Lower leg skin (tissue), 4 donors: Measurements from ENCODE around the gene ANKRD17. TPM values are rescaled to one million over a fixed set of nuclear protein-coding genes. Genes with fewer than 3 reads are reported as not detected.

ENCODE experiments used
- DNase-seq, 2 donors: peaks; one replicate each; pipeline ENCODE4 v3.0.0-alpha.2; 2019; ENCODE audit warnings: low spot score in 2 of 2
- H3K4me3 ChIP-seq: fragments of 200-600 bp; sonication (generic); 2 replicates; pipeline ENCODE4 v1.5.1; 2017; ENCODE audit warnings: mild to moderate bottlenecking, low read depth; ENCODE audit not compliant: poor library complexity, severe bottlenecking
- POLR2A ChIP-seq, 2 donors: fragments of 450-650 bp; IDR thresholded peaks; one replicate each; pipeline ENCODE4 v1.6.1; 2016 to 2017; ENCODE audit warnings: antibody characterized with exemption in 2 of 2, mild to moderate bottlenecking in 1 of 2, moderate library complexity in 1 of 2
- WGBS, 2 donors: methylation state at CpG; one replicate each; pipeline ENCODE4 v1.1.5; 2018; 5-methylcytosine and 5-hydroxymethylcytosine counted together
- intact Hi-C: fragments of 100-400 bp; cut with DNase I; formaldehyde crosslinking; loops from one replicate; pipeline ENCODE4 v1.15.0; 2023; ENCODE audit warnings: low total_unique reads
- total RNA-seq, 4 donors: library from RNA; depleted of rRNA; stranded (reverse); fragments of >200 nt; gene quantifications; one replicate each; pipeline ENCODE4 v1.1.0, GENCODE V29; 2016
- TF ChIP-seq, protein P1 (sequence below), 3 donors: fragments of 450-650 bp; IDR thresholded peaks; one replicate each; pipeline ENCODE4 v1.5.1; 2016; ENCODE audit warnings: antibody characterized with exemption in 3 of 3, mild to moderate bottlenecking in 3 of 3, moderate library complexity in 2 of 3

ANKRD17 gene
- total RNA-seq, 4 donors from 2014 or later: 48.0 to 64.1 (median 57.0) TPM

DNA sequence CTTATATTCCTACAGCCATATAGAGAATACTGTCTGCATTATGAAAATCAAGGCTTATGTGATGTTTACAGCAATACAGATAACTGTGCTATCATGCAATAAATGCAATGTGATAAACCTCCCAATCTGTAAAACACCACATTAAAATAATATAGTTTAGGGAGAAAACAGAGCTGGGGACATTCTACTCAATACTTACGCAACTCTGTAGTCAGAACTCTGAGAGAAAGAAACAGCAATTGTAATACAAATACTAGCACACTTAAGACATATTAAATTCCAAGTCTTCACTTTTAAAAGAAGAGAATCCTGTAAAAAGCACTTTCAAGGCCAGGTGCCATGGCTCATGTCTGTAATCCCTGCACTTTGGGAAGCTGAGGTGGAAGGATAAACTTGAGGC, 61.4 kb downstream of the ANKRD17 start:
- intact Hi-C loops: no loop called here
- no peak for DNase-seq
- WGBS, 2 donors: 98 to 100% methylated on average over 1 of the region's 1 CpG
- H3K4me3 ChIP-seq: no peak overlapping the region
- TF ChIP-seq, protein P1, sequence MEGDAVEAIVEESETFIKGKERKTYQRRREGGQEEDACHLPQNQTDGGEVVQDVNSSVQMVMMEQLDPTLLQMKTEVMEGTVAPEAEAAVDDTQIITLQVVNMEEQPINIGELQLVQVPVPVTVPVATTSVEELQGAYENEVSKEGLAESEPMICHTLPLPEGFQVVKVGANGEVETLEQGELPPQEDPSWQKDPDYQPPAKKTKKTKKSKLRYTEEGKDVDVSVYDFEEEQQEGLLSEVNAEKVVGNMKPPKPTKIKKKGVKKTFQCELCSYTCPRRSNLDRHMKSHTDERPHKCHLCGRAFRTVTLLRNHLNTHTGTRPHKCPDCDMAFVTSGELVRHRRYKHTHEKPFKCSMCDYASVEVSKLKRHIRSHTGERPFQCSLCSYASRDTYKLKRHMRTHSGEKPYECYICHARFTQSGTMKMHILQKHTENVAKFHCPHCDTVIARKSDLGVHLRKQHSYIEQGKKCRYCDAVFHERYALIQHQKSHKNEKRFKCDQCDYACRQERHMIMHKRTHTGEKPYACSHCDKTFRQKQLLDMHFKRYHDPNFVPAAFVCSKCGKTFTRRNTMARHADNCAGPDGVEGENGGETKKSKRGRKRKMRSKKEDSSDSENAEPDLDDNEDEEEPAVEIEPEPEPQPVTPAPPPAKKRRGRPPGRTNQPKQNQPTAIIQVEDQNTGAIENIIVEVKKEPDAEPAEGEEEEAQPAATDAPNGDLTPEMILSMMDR (IDR thresholded peaks at IDR 0.05): no peak
- TF ChIP-seq POLR2A (IDR thresholded peaks at IDR 0.05): no peak

DNA sequence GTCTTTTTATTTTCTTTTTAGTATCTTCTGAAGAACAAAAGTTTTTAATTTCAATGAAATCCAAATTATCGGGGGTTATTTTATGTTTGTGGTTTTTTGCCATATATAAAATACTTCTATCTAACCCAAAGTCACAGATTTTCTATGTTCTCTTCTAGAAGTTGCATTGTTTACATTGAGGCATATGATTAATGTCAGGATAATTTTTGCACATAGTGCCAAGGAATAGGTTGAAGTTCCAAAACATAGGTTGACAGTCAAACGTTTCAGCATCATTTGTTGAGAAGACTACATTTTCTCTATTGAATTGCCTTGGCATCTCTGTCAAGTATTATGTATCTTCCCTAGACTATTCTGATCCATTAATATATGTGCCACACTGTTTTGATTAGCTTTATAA, 64.5 kb downstream of the ANKRD17 start:
- no peak for TF ChIP-seq POLR2A (IDR thresholded peaks at IDR 0.05)
- TF ChIP-seq, protein P1 (IDR thresholded peaks at IDR 0.05): no peak
- WGBS, 2 donors: 70 to 72% methylated on average over 2 of the region's 2 CpGs
- H3K4me3 ChIP-seq: no peak overlapping the region
- DNase-seq: no peak
- intact Hi-C loops: no loop called here

DNA sequence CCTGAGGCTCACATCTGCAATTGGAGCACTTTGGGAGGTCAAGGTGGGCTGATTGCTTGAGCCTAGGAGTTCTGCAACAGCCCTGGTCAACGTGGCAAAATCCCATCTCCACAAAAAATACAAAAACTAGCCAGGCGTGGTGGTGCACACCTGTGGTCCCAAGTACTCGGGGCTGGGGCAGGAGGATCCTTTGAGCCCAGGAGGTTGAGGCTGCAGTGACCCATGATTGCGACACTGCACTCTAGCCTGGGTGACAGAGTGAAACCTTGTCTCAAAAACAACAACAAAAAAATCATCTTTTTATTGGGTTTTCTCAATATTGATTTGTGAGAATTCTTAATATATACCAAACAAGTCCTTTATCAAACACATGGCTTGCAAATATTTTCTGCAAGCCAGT, 64.9 kb downstream of the ANKRD17 start:
- 87 to 88% methylated on average over 4 of the region's 4 CpGs for WGBS, 2 donors
- TF ChIP-seq, protein P1 (IDR thresholded peaks at IDR 0.05): no peak
- no peak for TF ChIP-seq POLR2A (IDR thresholded peaks at IDR 0.05)
- no peak overlapping the region for H3K4me3 ChIP-seq
- intact Hi-C loops: no loop called here
- no peak for DNase-seq

DNA sequence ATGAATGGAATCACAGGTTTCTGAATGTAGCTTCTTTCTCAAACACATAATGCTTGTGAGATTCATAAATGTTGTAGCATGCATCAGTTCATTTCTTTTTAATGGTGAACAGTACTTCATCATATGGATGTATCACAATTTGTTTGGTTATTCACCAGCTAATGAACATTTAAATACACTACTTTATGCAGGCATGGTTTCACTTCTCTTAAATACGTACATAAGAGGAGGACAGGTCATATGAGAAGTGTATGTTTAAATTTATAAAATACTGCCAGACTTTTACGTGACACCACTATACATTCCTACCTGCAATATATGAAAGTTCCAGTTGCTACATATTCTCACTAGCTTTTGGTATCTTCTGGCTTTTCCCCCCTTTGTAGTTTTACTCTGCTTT, 65.4 kb downstream of the ANKRD17 start:
- H3K4me3 ChIP-seq: no peak overlapping the region
- WGBS, 2 donors: 85 to 95% methylated on average over 2 of the region's 2 CpGs
- intact Hi-C loops: no loop called here
- TF ChIP-seq POLR2A (IDR thresholded peaks at IDR 0.05): no peak
- TF ChIP-seq, protein P1 (IDR thresholded peaks at IDR 0.05): no peak
- no peak for DNase-seq

DNA sequence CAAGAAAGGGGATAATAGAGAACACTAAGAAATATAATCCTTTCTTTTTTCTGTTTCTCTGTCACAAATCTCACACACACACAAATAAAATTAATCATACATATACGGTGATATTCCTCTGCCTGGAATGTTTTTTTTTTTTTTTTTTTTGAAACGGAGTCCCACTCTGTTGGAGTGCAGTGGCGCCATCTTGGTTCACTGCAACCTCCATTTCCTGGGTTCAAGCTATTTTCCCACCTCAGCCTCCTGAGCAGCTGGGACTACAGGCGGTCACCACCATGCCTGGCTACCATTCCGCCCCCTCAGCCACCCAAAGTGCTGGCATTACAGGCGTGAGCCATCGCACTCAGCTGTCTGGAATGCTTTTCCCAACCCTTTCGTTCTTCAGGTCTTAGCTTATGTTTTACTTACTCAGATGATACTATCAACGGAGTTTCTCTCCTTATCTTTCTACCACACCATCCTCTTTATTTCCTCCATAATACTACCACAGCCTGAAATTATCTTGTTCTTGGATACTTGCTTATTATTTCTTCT, 69.3 kb downstream of the ANKRD17 start:
- TF ChIP-seq, protein P1 (IDR thresholded peaks at IDR 0.05): no peak
- TF ChIP-seq POLR2A (IDR thresholded peaks at IDR 0.05): no peak
- 91 to 92% methylated on average over 9 of the region's 9 CpGs for WGBS, 2 donors
- H3K4me3 ChIP-seq: no peak overlapping the region
- intact Hi-C loops: no loop called here
- no peak for DNase-seq

DNA sequence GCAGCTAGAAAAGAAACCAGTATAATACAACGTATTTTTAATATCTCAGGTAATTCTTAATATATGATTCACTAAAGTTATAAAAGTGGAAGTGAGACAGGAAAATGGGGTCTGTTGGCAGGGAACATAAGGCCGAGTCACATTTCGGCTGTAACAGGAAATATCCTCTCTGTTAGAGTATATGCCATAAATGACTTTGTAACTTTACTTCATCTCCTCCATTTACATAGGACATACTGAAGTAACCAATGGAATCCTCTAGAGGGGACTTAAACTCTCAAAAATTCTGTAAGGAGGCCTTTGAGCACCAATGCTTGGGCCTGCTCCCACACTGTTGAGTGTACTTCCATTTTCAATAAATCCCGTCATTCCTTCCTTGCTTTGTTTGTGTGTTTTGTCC, 71.3 kb downstream of the ANKRD17 start:
- no peak for DNase-seq
- TF ChIP-seq, protein P1 (IDR thresholded peaks at IDR 0.05): no peak
- H3K4me3 ChIP-seq: no peak overlapping the region
- WGBS, 2 donors: 81% methylated on average over 4 of the region's 4 CpGs
- intact Hi-C loops: no loop called here
